ENCODE measurements around the gene AMPH.
"Not testable (repeated sequence)": the region's sequence is repeated elsewhere in the genome, so short reads cannot be mapped to it uniquely, and the experiment has no call there.

AMPH gene

GRCh38 chr7:38628630-38629385, 2.4 kb downstream of the AMPH start:
- DNase-seq, result no peak

GRCh38 chr7:38625866-38626265, 5.3 kb downstream of the AMPH start:
- no peak for DNase-seq

GRCh38 chr7:38615665-38616064, 15.5 kb downstream of the AMPH start:
- no peak for DNase-seq

GRCh38 chr7:38607466-38607865, 23.7 kb downstream of the AMPH start:
- DNase-seq, result no peak

GRCh38 chr7:38600741-38601140, 30.4 kb downstream of the AMPH start:
- no peak for DNase-seq

GRCh38 chr7:38594949-38595348, 36.2 kb downstream of the AMPH start:
- no peak for DNase-seq

- DNase-seq, result no peak
These were observed 38.4 kb downstream of the AMPH start for GRCh38 chr7:38592737-38593288.

GRCh38 chr7:38585572-38586354, 45.4 kb downstream of the AMPH start:
- DNase-seq, result no peak

GRCh38 chr7:38584443-38585210, 46.5 kb downstream of the AMPH start:
- no peak for DNase-seq

- no peak for DNase-seq
These were observed 50.7 kb downstream of the AMPH start for GRCh38 chr7:38580485-38580884.

GRCh38 chr7:38574086-38574485, 57.1 kb downstream of the AMPH start:
- DNase-seq, result no peak

- DNase-seq, result not testable (repeated sequence)
These were observed 59.6 kb downstream of the AMPH start for GRCh38 chr7:38571620-38572019.

- no peak for DNase-seq
These were observed 62.7 kb downstream of the AMPH start for GRCh38 chr7:38568497-38568896.

GRCh38 chr7:38565289-38565688, 65.9 kb downstream of the AMPH start:
- DNase-seq, result no peak

- DNase-seq, result no peak
These were observed 67.4 kb downstream of the AMPH start for GRCh38 chr7:38563741-38564140.

GRCh38 chr7:38561166-38561565, 70.0 kb downstream of the AMPH start:
- DNase-seq, result no peak

- DNase-seq, result no peak
These were observed 72.3 kb downstream of the AMPH start for GRCh38 chr7:38558761-38559345.

- no peak for DNase-seq
These were observed 76.6 kb downstream of the AMPH start for GRCh38 chr7:38554586-38554985.

GRCh38 chr7:38550836-38551235, 80.3 kb downstream of the AMPH start:
- DNase-seq, result no peak

- no peak for DNase-seq
These were observed 82.6 kb downstream of the AMPH start for GRCh38 chr7:38548605-38549004.

- DNase-seq, result no peak
These were observed 84.4 kb downstream of the AMPH start for GRCh38 chr7:38546763-38547162.

GRCh38 chr7:38545977-38546376, 85.2 kb downstream of the AMPH start:
- DNase-seq, result no peak

GRCh38 chr7:38542156-38542555, 89.0 kb downstream of the AMPH start:
- no peak for DNase-seq
